GM21576 (cell line): ENCODE data around the gene EMID1.
A peak's percentile ranks its signal among the peaks of the same experiment; 100 is the strongest.

Experiments
- ATAC-seq: cut with Tn5 transposase; IDR thresholded peaks from one replicate; pipeline ENCODE4 v1.9.1; 2021; ENCODE audit warnings: mild to moderate bottlenecking, moderate library complexity; ENCODE audit not compliant: unreplicated experiment

The EMID1 gene

GRCh38 chr22:29194184-29194583 lies 11.5 kb upstream of the EMID1 start:
- ATAC-seq: no peak

GRCh38 chr22:29195118-29195963 lies 10.4 kb upstream of the EMID1 start:
- ATAC-seq: no peak

GRCh38 chr22:29195964-29196666 lies 9.6 kb upstream of the EMID1 start:
- ATAC-seq: no peak

GRCh38 chr22:29197096-29197495 lies 8.6 kb upstream of the EMID1 start:
- no peak for ATAC-seq

- ATAC-seq: no peak
Measured at GRCh38 chr22:29198240-29198639, 7.5 kb upstream of the EMID1 start.

- no peak for ATAC-seq
Measured at GRCh38 chr22:29199702-29200400, 5.8 kb upstream of the EMID1 start.

- ATAC-seq: no peak
Measured at GRCh38 chr22:29200901-29201300, 4.8 kb upstream of the EMID1 start.

GRCh38 chr22:29201782-29202181 lies 3.9 kb upstream of the EMID1 start:
- ATAC-seq: no peak

GRCh38 chr22:29202212-29203192 lies 3.2 kb upstream of the EMID1 start:
- ATAC-seq: peak; percentile 61

- no peak for ATAC-seq
Measured at GRCh38 chr22:29203488-29204454, 1.9 kb upstream of the EMID1 start.

GRCh38 chr22:29204455-29205183 lies 1.1 kb upstream of the EMID1 start:
- ATAC-seq: no peak

GRCh38 chr22:29205252-29205593 lies 473 bp upstream of the EMID1 start:
- ATAC-seq: no peak

- ATAC-seq: no peak
Measured at GRCh38 chr22:29206372-29207242, 911 bp downstream of the EMID1 start.

GRCh38 chr22:29207243-29207550 lies 1.5 kb downstream of the EMID1 start:
- ATAC-seq: no peak

- no peak for ATAC-seq
Measured at GRCh38 chr22:29207562-29208501, 2.1 kb downstream of the EMID1 start.

GRCh38 chr22:29208502-29208862 lies 2.8 kb downstream of the EMID1 start:
- no peak for ATAC-seq
